GM12875 (cell line): Measurements from ENCODE around the gene SH2D5.

ENCODE experiments used
- H3K4me3 ChIP-seq: one replicate; pipeline ENCODE4 v1.5.1; 2011; ENCODE audit warnings: low read depth, low read length, control low read depth
- TF ChIP-seq, protein P1 (sequence below): IDR thresholded peaks from 2 replicates; pipeline ENCODE4 v1.5.1; 2011; ENCODE audit warnings: low read depth, mild to moderate bottlenecking, control low read depth, inconsistent platforms, low read length, moderate library complexity, borderline replicate concordance; ENCODE audit not compliant: insufficient read depth

The SH2D5 gene

GRCh38 chr1:20711285-20712214, 21.0 kb downstream of the SH2D5 start:
- TF ChIP-seq, protein P1, sequence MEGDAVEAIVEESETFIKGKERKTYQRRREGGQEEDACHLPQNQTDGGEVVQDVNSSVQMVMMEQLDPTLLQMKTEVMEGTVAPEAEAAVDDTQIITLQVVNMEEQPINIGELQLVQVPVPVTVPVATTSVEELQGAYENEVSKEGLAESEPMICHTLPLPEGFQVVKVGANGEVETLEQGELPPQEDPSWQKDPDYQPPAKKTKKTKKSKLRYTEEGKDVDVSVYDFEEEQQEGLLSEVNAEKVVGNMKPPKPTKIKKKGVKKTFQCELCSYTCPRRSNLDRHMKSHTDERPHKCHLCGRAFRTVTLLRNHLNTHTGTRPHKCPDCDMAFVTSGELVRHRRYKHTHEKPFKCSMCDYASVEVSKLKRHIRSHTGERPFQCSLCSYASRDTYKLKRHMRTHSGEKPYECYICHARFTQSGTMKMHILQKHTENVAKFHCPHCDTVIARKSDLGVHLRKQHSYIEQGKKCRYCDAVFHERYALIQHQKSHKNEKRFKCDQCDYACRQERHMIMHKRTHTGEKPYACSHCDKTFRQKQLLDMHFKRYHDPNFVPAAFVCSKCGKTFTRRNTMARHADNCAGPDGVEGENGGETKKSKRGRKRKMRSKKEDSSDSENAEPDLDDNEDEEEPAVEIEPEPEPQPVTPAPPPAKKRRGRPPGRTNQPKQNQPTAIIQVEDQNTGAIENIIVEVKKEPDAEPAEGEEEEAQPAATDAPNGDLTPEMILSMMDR: no peak
- H3K4me3 ChIP-seq: no peak overlapping the region

DNA sequence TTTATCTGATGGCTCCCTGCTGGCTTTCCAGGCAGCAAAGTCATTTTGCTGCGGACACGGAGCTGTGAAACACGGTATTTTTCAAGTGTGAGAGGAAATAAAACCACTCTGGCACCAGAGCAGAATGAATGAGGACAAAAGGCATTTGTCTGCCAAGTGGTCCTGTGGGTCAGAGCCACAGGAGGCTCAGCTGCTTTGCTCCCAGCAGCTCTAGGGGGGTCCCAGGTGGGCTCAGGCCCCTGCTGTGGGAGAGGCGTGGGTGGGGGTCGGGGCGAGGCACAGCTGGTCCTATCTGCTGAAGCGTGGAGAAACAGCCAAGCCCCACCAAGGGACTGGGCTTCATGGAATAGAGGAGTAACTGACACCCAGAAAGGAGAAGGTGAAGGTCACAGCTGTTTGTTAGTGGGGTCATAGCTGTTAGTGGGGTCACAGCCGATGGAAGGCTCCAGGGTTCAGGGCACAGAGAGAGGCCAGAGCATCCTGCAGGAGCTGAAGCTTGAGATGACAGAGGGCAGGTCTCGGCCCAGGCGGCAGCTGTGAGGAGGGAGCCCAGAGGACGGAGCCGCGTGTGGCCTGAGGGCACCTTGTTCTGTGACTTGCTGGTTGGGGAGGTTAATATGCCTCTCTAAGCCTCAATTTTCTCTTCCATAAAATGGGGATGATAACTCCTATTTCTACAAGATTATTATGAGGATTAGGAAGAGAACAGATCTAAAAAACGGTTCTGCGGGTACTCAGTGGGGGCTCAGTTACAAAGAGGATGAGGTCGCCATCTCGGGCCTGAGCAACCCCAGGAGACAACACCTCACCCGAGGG, 21.8 kb downstream of the SH2D5 start:
- TF ChIP-seq, protein P1: no peak
- no peak overlapping the region for H3K4me3 ChIP-seq

- no peak overlapping the region for H3K4me3 ChIP-seq
- TF ChIP-seq, protein P1: no peak
Observed at GRCh38 chr1:20709868-20710267, 22.6 kb downstream of the SH2D5 start.

- no peak overlapping the region for H3K4me3 ChIP-seq
- TF ChIP-seq, protein P1: no peak
Observed at GRCh38 chr1:20708891-20709290, 23.6 kb downstream of the SH2D5 start.

GRCh38 chr1:20708057-20708456, 24.4 kb downstream of the SH2D5 start:
- H3K4me3 ChIP-seq: no peak overlapping the region
- TF ChIP-seq, protein P1: no peak

DNA sequence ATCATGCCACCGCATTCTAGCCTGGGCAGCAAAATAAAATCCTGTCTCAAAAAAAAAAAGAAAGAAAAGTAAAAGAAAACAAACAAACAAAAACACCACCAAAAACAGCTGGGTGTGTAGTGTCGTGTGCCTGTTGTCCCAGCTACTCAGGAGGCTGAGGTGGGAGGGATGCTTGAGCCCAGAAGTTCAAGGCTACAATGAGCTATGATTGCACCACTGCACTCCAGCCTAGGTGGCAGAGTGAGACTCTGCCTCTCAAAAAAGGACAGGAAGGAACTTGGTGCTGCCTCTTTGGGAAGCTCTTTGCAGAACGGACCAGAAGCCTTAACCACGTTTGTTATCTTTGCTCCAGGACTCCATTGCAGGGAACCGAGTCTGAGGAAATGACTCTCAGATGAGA, 25.7 kb downstream of the SH2D5 start:
- TF ChIP-seq, protein P1: no peak
- no peak overlapping the region for H3K4me3 ChIP-seq
